SU-DHL-6 (cell line): ENCODE data around the gene ELANE.

Experiments
- EZH2phosphoT487 ChIP-seq: fragments of 200-600 bp; sonication (generic), shearing (Covaris generic); conservative IDR thresholded peaks from 2 replicates; pipeline ENCODE4 v1.6.1; 2018; ENCODE audit warnings: mild to moderate bottlenecking, antibody characterized with exemption, low read length, moderate library complexity, mixed read lengths
- TF ChIP-seq, protein P1 (sequence below): fragments of 200-600 bp; sonication (generic); IDR thresholded peaks from one replicate; pipeline ENCODE4 v1.5.1; 2017; ENCODE audit warnings: antibody characterized with exemption, mild to moderate bottlenecking, low read length, moderate library complexity; ENCODE audit not compliant: insufficient read depth, poor library complexity, severe bottlenecking

DNA sequence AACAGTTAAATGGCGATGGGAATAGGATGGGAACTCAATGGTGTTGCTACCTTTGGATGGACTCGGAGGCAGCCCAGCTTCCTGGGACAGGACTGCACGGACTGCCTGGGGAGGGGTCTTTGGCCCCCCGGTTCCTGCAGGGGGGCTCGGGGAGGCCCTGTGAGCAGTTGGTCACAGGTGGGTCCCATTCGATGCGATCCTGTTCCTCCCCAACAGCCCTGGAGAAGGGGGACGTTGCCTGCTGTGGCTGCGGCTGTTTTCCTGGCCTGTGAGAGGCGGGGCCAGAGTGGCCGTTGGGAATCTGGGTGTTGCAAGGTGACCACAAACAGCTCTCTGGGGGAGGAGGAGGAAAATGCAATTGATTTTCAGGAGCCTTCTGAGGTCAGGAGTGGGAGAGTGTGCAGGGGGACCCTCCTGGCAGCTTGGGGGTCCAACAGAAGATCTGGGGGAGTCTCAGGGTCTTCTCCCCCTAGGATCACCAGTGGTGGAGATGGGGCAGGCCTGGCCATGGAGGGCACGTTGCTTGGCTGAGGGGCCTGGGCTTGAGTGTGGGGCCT lies 28.5 kb upstream of the ELANE start:
- TF ChIP-seq, protein P1, sequence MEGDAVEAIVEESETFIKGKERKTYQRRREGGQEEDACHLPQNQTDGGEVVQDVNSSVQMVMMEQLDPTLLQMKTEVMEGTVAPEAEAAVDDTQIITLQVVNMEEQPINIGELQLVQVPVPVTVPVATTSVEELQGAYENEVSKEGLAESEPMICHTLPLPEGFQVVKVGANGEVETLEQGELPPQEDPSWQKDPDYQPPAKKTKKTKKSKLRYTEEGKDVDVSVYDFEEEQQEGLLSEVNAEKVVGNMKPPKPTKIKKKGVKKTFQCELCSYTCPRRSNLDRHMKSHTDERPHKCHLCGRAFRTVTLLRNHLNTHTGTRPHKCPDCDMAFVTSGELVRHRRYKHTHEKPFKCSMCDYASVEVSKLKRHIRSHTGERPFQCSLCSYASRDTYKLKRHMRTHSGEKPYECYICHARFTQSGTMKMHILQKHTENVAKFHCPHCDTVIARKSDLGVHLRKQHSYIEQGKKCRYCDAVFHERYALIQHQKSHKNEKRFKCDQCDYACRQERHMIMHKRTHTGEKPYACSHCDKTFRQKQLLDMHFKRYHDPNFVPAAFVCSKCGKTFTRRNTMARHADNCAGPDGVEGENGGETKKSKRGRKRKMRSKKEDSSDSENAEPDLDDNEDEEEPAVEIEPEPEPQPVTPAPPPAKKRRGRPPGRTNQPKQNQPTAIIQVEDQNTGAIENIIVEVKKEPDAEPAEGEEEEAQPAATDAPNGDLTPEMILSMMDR, result no peak
- TF ChIP-seq EZH2phosphoT487, result no peak
